ENCODE results near the gene NECTIN2. TPM values are rescaled to one million over a fixed set of nuclear protein-coding genes. Genes with fewer than 3 reads are reported as not detected.
"Not testable (repeated sequence)": the region's sequence is repeated elsewhere in the genome, so short reads cannot be mapped to it uniquely, and the experiment has no call there.

NECTIN2 gene
- total RNA-seq, 2 donors from 2014 or later = 54.0 to 94.1 TPM

DNA sequence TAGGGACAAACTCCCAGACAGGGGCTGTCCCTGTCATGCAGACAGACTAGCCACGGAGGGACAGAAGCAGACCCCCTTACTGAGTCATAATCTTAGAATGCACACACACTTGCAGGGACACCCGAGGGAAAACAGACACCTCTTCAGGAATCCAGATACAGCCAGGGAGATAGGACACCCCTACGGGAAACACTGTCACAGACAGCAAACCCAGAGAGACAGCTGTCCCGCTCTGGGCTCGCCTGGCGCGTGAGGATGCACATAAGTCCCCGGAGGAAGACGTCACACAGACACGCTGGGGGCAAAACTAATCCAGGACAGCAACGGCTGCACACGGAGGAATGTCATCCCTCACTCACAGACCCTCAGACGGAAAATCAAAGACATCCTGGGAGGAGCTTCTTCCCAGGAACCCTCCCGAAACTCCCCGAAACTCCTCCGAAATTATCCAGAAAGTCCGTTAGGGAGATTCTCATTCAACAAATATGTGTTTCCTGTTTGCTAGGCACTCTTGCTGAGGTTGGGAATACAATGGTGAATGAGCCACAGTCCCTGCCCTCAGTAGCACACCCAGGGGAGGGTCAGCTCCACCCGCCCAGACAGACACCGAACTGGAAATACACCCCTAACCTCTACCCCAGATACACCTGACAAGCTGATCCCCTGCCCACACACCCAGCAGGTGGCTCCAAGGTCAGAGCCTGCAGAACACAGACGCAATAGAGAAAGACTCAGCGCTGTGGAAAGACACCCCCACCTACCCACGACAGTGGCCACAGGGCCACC, 29.8 kb downstream of the NECTIN2 start:
- no peak for DNase-seq
- intact Hi-C loops (cut with DNase I) = no loop called here
- ATAC-seq = no peak

DNA sequence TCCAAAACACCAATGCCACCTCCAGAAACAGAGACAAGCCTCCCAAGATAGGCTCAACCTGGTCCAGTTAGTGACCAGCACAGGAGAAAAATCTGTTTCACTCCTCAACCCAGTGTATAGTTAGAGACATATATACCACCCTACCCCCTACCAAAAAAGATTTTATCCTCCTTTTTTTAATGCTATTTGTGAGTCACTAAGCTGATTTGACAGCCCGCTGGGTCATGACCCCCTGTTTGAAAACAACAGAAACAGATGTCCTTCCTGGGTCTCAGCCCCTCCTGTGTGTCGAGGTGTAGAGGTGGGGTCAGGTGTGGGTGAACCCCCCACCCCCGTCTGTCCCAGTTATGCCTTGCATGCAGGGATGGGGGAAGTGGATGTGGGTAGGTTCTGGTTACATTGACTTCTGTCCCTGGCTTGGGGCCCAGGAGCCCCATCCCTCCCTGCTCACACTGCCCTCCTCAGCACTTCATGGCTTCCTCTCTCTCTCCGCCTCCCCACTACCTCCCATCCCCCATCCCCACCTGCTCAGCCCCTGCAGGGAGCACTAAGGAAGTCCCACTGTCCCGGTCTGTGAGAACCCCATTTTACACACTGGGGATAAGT, 30.9 kb downstream of the NECTIN2 start:
- no peak for DNase-seq
- intact Hi-C loops (cut with DNase I) = no loop called here
- no peak for ATAC-seq

DNA sequence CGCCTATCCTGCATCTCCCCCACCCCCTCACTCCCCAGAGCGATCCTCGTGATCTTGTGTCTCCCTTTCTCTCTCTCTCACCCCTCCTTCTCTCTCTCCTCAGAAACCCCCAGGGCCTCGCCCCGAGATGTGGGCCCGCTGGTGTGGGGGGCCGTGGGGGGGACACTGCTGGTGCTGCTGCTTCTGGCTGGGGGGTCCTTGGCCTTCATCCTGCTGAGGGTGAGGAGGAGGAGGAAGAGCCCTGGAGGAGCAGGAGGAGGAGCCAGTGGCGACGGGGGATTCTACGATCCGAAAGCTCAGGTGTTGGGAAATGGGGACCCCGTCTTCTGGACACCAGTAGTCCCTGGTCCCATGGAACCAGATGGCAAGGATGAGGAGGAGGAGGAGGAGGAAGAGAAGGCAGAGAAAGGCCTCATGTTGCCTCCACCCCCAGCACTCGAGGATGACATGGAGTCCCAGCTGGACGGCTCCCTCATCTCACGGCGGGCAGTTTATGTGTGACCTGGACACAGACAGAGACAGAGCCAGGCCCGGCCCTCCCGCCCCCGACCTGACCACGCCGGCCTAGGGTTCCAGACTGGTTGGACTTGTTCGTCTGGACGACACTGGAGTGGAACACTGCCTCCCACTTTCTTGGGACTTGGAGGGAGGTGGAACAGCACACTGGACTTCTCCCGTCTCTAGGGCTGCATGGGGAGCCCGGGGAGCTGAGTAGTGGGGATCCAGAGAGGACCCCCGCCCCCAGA, 32.2 kb downstream of the NECTIN2 start:
- intact Hi-C loops (cut with DNase I) = no loop called here
- no peak for DNase-seq
- no peak for ATAC-seq

DNA sequence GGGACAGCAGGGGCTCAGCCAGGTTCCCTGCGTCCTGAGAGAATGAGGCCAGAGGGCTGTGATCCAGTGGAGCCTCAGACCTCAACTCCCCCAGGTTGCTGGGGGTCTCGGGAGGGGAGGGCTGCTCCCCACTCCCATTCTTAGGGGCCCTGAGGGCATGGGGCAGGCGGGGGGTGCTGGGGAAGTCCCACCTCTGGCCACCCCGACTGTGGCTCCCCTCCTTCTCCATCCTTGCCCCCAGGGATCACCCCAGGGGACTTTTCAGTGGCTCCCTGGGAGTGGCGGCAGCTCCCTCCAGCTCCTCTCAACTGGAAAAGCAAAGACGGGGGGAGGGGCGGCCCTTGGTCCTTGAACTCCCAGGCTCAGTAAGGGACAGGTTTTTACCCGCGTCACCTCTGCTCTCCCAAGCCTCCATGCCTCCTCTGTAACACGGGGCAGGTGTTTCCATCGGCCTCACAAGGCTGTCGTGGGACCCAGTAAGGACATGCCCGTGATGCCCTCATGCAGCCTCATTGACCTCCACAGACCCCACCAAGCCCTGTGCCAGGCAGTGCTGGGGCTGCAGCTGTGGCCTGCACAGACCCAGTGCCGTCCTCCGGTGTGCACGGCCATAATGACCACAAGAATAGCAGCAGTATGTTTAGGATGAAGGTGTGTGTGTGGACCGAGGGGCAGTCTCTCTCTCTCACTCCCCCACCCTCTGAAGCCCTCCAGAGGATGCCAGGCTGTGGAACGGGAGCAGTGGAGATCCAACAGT, 33.4 kb downstream of the NECTIN2 start:
- ATAC-seq = no peak
- intact Hi-C loops (cut with DNase I) = no loop called here
- DNase-seq = no peak

DNA sequence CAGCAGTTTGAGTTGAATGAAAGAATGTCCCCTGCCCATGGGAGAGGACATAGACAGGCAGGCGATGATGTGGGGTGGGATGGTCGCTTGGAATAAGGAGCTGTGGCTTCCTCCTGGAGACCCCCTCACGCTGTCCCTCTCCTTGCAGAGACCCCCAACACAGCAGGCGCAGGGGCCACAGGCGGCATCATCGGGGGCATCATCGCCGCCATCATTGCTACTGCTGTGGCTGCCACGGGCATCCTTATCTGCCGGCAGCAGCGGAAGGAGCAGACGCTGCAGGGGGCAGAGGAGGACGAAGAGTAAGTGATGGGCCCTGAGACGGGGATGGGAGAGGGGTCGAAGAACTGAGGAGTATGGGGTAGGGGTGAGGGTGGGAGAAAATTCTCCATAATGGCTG, 36.0 kb downstream of the NECTIN2 start:
- no peak for ATAC-seq
- DNase-seq = no peak

DNA sequence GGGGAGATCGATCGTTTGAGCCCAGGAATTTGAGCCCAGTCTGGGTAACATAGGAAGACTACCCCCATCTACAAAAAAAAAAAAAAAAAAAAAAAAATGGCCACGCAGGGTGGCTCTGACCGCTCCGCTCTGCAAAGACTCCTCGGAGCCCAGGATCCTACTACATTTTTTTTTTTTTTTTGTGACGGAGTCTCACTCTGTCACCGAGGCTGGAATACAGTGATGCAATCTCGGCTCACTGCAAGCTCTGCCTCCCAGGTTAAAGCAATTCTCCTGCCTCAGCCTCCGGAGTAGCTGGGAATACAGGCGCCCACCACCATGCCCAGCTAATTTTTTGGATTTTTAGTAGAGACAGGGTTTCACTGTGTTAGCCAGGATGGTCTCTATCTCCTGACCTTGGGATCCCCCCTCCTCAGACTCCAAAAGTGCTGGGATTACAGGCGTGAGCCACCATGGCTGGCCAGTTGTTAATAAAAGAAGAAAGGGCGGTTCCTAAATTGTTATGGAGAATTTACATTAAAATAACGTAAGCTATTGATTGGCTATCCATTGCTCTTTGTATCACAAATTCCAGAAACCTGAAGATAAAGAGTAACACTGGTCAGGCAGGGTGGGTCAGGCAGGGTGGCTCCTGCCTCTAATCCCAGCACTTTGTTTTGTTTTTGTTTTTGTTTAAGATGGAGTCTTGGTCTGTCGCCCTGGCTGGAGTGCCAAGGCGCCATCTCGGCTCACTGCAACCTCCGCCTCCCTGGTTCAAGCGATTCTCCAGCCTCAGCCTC, 36.7 kb downstream of the NECTIN2 start:
- intact Hi-C loops (cut with DNase I); DNase-seq; ATAC-seq: not testable (repeated sequence)

More for the DNA sequence above, 36.0 kb downstream of the NECTIN2 start:
- intact Hi-C loops (cut with DNase I) = no loop called here

DNA sequence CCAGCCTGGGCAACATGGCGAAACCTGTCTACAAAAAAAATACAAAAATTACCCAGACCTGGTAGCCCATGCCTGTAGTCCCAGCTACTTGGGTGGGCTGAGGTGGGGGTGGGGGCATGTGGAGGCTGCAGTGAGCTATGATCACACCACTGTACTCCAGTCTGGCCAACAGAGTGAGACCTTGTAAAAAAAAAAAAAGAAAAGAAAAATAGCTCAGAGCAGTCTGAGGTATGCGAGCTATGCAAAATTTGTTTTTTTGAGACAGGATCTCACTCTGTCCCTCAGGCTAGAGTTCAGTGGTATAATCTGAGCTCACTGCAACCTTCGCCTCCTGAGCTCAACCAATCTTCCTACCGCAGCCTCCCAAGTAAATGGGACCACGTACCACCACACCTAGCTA, 37.8 kb downstream of the NECTIN2 start:
- ATAC-seq (no peak), DNase-seq (no peak)

DNA sequence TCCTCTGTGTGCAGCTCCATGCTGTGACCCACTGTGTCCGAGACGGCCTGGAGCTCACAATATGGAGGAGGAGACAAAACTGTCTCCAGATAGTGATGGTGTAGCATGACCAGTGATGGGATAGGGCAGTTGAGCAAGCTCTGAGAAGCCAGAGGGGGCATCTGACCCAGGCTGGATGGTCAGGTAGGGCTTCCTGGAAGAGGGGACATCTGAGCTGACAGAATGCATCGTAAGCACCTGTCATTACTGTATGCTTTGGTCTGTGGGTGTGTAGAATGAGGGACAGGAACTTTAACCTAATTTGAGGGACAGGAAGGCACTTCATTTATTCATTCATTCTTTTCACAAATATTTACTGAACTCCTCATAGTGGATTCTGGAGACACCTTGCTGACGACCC, 38.5 kb downstream of the NECTIN2 start:
- ATAC-seq (no peak), DNase-seq (no peak)
- intact Hi-C loops (cut with DNase I) = no loop called here

More for the DNA sequence above, 37.8 kb downstream of the NECTIN2 start:
- intact Hi-C loops (cut with DNase I) = no loop called here

DNA sequence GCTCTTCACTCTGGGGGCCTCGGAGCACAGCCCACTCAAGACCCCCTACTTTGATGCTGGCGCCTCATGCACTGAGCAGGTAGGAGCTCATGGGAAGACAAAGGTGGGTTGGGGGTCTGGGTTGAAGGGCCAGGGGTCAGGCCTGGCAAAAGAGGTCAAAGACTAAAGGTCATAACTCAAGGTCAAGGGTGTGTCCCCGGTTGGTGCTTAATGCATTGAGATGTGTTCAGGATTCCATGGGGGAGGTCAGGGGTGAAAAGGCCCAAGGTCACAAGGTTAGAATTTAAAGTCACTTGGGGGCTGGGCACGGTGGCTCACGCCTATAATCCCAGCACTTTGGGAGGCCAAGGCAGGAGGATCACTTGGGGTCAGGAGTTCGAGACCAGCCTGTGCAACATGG, 40.0 kb downstream of the NECTIN2 start:
- ATAC-seq = no peak
- intact Hi-C loops (cut with DNase I) = no loop called here
- no peak for DNase-seq

DNA sequence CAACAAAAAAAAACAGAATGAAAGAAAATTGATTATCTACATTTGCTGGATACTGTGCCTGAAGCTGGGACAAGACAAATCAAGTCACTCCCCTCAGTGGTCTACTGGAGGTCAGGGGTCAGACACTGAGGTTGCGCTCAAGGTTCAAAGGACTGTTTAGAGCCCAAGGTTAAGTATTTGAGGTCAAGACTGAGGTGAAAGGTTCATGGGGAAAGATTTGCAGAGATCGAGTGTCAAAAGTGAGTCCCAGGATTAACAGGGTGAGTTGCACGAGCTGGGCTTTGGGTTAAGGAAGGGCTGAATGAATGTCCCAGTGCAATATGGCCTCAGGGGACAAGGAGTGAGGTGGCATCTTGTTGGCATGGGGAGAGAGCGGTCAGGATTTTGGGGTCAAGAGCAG, 41.6 kb downstream of the NECTIN2 start:
- intact Hi-C loops (cut with DNase I) = no loop called here
- no peak for ATAC-seq
- no peak for DNase-seq

DNA sequence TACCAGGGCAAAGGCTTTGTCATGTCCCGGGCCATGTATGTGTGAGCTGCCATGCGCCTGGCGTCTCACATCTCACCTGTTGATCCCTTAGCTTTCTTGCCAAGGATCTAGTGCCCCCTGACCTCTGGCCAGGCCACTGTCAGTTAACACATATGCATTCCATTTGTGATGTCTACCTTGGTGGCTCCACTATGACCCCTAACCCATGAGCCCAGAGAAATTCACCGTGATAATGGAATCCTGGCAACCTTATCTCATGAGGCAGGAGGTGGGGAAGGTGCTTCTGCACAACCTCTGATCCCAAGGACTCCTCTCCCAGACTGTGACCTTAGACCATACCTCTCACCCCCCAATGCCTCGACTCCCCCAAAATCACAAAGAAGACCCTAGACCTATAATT, 42.2 kb downstream of the NECTIN2 start:
- DNase-seq; intact Hi-C loops (cut with DNase I); ATAC-seq: not testable (repeated sequence)

DNA sequence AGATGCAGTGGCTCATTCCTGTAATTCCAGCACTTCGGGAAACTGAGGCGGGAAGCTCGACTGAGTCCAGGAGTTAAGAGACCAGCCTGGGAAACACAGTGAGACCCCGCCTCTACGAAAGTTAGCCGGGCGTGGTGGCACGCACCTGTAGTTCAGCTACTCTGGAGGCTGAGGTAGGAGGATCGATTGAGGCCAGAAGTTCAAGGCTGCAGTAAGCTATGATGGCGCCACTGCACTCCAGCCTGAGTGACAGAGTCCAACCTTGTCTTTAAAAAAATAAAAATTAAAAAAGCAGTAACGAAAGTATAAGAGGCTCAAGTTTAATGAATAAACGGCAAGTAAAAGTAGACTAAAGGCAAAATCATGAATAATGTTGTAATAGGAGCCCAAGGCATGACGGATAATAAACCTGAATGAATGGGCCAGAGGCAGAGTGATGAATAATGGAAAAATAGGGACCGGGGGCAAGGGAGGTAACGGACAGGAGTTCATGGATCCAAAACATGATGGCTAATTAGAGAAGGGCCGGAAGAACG, 43.8 kb downstream of the NECTIN2 start:
- ATAC-seq = no peak
- no peak for DNase-seq
- intact Hi-C loops (cut with DNase I) = no loop called here

DNA sequence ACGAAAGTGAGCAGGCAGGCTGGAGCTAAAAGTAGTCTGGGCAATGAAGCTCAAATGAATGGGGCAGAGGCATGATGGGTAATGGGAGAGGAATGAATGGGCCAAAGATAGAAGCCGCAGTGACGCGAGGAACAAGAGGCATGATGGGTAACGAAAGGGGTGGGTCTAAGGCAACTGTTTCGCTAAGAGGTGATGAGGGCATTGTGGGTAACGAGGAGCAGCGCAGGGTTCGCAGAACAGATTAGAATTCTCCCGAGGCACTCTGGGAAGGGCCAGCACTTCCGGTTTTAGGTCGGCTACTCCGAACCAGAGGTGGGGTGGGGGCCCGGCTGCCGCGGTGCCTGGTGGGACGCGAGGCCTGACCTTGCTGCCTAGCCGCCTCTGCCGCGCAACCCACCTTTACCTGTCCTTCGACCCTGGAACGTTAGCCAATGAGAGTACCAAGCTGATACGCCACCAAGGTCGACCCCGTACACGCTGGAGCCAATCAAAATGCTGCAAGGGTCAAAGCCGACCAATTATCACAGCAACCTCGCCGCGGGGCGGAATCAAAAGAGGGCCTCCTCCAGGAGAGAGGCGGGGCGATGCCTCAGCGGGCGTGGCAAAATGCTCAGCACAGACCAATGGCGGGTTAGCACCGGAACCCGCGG, 44.4 kb downstream of the NECTIN2 start:
- DNase-seq (no peak), ATAC-seq (peak; percentile 93 to 95)
- intact Hi-C loops (cut with DNase I) = no loop called here

DNA sequence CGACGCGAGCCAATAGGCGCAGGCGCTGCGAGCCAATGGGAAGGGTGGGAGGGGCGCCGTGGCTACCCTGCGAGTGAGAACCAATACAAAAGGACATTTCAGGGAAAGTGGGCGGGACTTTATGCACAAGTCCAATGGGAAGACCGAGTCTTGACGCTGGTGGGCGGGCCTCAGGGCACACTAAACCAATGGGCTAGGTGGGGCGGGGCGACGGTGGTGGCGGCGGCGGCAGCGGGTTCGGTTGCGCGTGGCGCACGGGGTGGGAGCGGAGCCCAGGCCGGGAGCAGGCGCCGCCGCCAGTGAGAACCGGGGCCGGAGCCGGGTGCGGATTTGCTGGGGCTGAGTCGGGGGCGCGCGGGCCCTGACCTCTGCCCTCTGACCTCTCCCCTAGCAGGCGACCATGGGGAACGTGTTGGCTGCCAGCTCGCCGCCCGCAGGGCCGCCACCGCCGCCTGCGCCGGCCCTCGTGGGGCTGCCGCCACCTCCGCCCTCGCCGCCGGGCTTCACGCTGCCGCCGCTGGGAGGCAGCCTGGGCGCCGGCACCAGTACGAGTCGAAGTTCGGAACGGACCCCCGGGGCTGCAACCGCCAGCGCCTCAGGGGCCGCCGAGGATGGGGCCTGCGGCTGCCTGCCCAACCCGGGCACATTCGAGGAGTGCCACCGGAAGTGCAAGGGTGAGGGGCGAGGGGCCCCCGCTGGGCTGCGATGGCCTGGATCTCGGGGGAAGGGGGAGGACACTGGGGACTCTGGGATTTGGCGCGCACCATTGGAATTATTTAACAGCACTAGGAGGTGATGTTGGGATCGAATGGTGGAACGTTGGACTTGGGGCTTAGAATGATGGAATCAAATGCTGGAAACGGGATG, 45.2 kb downstream of the NECTIN2 start, which contains the start of gene TOMM40:
TOMM40 (plus strand) TSS at position 239 of the 867 bp plus-strand sequence; CDS start at position 401, 162 bp downstream.
- peak; percentile 100 for DNase-seq
- ATAC-seq = no peak
- intact Hi-C loops (cut with DNase I) = no loop called here

DNA sequence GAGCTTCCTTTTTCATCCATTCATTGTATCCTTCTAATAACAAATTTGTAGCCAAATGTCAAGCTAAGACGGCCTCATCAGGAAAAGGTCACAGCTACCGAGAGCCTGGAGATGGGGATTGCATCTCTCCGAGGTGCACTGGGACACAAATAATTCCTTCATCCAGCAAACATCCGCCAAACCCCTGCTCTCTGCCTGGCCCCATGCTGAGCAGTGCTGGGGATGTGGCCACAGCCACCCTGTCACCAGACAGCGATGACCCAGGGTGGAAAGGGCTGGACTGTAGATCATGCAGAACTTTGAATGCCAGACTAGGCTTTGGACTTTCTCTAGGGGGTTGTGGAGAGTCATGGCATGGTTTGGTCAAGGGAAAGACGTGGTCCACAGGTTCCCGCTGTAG, 46.8 kb downstream of the NECTIN2 start:
- intact Hi-C loops (cut with DNase I) = no loop called here
- ATAC-seq = no peak
- no peak for DNase-seq

DNA sequence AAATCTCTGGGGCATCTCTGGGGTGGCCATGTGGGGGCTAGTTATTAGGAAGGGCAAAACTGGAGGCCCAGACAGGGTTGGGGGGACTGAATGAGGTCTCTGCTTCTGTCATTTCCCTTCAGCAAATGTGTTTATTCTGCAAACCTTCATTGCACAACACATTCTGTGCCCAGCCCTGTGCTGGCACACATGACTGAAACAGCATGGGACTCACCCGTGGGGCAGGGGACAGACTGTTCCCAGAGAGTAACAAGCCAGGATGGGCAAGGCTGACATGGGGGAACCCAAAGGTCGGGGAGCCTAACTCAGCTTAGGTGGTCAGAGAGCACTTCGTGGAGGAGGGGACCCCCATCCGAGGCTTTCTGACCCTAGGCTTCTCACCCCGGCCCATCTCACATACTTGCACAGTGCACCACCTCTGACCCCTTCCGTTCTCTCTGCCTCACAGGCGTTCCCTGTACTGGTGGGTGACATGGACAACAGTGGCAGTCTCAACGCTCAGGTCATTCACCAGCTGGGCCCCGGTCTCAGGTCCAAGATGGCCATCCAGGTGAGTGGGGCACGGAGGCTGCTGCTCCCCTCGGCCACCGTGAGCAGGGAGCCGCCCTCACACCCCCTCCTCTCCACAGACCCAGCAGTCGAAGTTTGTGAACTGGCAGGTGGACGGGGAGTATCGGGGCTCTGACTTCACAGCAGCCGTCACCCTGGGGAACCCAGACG, 47.4 kb downstream of the NECTIN2 start:
- no peak for ATAC-seq
- DNase-seq = no peak
- intact Hi-C loops (cut with DNase I) = no loop called here
